Measurements from ENCODE around the gene DNMT3B. TPM values are rescaled to one million over a fixed set of nuclear protein-coding genes. Genes with fewer than 3 reads are reported as not detected.

Gene DNMT3B
- total and polyA plus RNA-seq, 4 donors = 0.26 to 2.8 (median 0.60) TPM

GRCh38 chr20:32841632-32842031, 79.4 kb downstream of the DNMT3B start:
- DNase-seq (ENCODE audit: low spot score) = no peak
- no peaks in the 10 kb centered on the region for H3K4me1 ChIP-seq (ENCODE audit: control insufficient read depth in 4 of 4, insufficient read depth in 4 of 4, low read length in 3 of 4)
- no peak overlapping the region for H3K27ac ChIP-seq (ENCODE audit: low read depth in 1 of 2, low read length in 2 of 2)
- no peak overlapping the region for H3K9ac ChIP-seq (ENCODE audit: low read depth in 1 of 2, low read length in 2 of 2)
- no peak overlapping the region for H3K4me3 ChIP-seq (ENCODE audit: low read depth in 1 of 3, low read length in 3 of 3)
- peaks cover 24 to 57% (median 41%) of the 10 kb centered on the region in 4 donors for H3K36me3 ChIP-seq (ENCODE audit: control insufficient read depth in 4 of 4, insufficient read depth in 3 of 4, low read depth in 1 of 4, low read length in 3 of 4)
- 96% methylated on average over 2 of the region's 2 CpGs for WGBS
- TF ChIP-seq, protein P1, sequence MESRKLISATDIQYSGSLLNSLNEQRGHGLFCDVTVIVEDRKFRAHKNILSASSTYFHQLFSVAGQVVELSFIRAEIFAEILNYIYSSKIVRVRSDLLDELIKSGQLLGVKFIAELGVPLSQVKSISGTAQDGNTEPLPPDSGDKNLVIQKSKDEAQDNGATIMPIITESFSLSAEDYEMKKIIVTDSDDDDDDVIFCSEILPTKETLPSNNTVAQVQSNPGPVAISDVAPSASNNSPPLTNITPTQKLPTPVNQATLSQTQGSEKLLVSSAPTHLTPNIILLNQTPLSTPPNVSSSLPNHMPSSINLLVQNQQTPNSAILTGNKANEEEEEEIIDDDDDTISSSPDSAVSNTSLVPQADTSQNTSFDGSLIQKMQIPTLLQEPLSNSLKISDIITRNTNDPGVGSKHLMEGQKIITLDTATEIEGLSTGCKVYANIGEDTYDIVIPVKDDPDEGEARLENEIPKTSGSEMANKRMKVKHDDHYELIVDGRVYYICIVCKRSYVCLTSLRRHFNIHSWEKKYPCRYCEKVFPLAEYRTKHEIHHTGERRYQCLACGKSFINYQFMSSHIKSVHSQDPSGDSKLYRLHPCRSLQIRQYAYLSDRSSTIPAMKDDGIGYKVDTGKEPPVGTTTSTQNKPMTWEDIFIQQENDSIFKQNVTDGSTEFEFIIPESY (IDR thresholded peaks at IDR 0.05) = no peak
- TF ChIP-seq ATF3 (IDR thresholded peaks at IDR 0.05) (no peak), YY1 (IDR thresholded peaks at IDR 0.05) (no peak), SP1 (IDR thresholded peaks at IDR 0.05) (no peak), MAX (IDR thresholded peaks at IDR 0.05) (no peak), EGR1 (IDR thresholded peaks at IDR 0.05; ENCODE audit: low read depth in 2 of 2) (no peak), HNF4G (IDR thresholded peaks at IDR 0.05) (no peak), NR2F2 (IDR thresholded peaks at IDR 0.05) (no peak), GABPA (IDR thresholded peaks at IDR 0.05 in 1 of 2, conservative IDR thresholded peaks at IDR 0.05 in 1 of 2) (no peak), FOXA2 (IDR thresholded peaks at IDR 0.05) (no peak), JUND (IDR thresholded peaks at IDR 0.05) (no peak), HNF4A (conservative IDR thresholded peaks at IDR 0.05) (no peak), TAF1 (conservative IDR thresholded peaks at IDR 0.05) (no peak), RXRA (IDR thresholded peaks at IDR 0.05) (no peak)
- TF ChIP-seq, protein P2, sequence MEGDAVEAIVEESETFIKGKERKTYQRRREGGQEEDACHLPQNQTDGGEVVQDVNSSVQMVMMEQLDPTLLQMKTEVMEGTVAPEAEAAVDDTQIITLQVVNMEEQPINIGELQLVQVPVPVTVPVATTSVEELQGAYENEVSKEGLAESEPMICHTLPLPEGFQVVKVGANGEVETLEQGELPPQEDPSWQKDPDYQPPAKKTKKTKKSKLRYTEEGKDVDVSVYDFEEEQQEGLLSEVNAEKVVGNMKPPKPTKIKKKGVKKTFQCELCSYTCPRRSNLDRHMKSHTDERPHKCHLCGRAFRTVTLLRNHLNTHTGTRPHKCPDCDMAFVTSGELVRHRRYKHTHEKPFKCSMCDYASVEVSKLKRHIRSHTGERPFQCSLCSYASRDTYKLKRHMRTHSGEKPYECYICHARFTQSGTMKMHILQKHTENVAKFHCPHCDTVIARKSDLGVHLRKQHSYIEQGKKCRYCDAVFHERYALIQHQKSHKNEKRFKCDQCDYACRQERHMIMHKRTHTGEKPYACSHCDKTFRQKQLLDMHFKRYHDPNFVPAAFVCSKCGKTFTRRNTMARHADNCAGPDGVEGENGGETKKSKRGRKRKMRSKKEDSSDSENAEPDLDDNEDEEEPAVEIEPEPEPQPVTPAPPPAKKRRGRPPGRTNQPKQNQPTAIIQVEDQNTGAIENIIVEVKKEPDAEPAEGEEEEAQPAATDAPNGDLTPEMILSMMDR (IDR thresholded peaks at IDR 0.05; ENCODE audit: low read depth, low read length, missing input control) = no peak
- TF ChIP-seq, protein P3, sequence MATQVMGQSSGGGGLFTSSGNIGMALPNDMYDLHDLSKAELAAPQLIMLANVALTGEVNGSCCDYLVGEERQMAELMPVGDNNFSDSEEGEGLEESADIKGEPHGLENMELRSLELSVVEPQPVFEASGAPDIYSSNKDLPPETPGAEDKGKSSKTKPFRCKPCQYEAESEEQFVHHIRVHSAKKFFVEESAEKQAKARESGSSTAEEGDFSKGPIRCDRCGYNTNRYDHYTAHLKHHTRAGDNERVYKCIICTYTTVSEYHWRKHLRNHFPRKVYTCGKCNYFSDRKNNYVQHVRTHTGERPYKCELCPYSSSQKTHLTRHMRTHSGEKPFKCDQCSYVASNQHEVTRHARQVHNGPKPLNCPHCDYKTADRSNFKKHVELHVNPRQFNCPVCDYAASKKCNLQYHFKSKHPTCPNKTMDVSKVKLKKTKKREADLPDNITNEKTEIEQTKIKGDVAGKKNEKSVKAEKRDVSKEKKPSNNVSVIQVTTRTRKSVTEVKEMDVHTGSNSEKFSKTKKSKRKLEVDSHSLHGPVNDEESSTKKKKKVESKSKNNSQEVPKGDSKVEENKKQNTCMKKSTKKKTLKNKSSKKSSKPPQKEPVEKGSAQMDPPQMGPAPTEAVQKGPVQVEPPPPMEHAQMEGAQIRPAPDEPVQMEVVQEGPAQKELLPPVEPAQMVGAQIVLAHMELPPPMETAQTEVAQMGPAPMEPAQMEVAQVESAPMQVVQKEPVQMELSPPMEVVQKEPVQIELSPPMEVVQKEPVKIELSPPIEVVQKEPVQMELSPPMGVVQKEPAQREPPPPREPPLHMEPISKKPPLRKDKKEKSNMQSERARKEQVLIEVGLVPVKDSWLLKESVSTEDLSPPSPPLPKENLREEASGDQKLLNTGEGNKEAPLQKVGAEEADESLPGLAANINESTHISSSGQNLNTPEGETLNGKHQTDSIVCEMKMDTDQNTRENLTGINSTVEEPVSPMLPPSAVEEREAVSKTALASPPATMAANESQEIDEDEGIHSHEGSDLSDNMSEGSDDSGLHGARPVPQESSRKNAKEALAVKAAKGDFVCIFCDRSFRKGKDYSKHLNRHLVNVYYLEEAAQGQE (IDR thresholded peaks at IDR 0.05) = no peak
- no peaks in the 10 kb centered on the region for H3K27me3 ChIP-seq (ENCODE audit: control insufficient read depth in 4 of 4, insufficient read depth in 4 of 4, low read length in 3 of 4)
- no peaks in the 10 kb centered on the region for H3K9me3 ChIP-seq (ENCODE audit: control insufficient read depth in 4 of 4, low read length in 3 of 4)
